Hepatocyte (in vitro differentiated cells): Measurements from ENCODE around the gene MX2. TPM values are rescaled to one million over a fixed set of nuclear protein-coding genes. Genes with fewer than 3 reads are reported as not detected.

Source experiments
- DNase-seq: peaks from one replicate; pipeline ENCODE4 v3.0.0-alpha.2; 2016; ENCODE audit warnings: low spot score
- H2AFZ ChIP-seq: fragments of 200-600 bp; sonication (generic); 2 replicates; pipeline ENCODE4 v1.6.0; 2016; ENCODE audit warnings: antibody characterized with exemption, mild to moderate bottlenecking
- H3K27ac ChIP-seq: fragments of 200-600 bp; sonication (generic); 2 replicates; pipeline ENCODE4 v1.5.1; 2016; ENCODE audit warnings: mild to moderate bottlenecking
- H3K27me3 ChIP-seq: fragments of 200-600 bp; sonication (generic); 2 replicates; pipeline ENCODE4 v1.6.1; 2016
- H3K36me3 ChIP-seq: fragments of 200-600 bp; sonication (generic); replicated peaks from 2 replicates; pipeline ENCODE4 v1.5.1; 2016; ENCODE audit warnings: low read depth; ENCODE audit not compliant: insufficient read depth
- H3K4me1 ChIP-seq: fragments of 200-600 bp; sonication (generic); 2 replicates; pipeline ENCODE4 v1.5.1; 2016; ENCODE audit warnings: mild to moderate bottlenecking, moderate library complexity; ENCODE audit not compliant: insufficient read depth
- H3K4me2 ChIP-seq: fragments of 200-600 bp; sonication (generic); 2 replicates; pipeline ENCODE4 v1.6.0; 2016
- H3K4me3 ChIP-seq: fragments of 200-600 bp; sonication (generic); 2 replicates; pipeline ENCODE4 v1.5.1; 2016; ENCODE audit warnings: mild to moderate bottlenecking
- H3K79me2 ChIP-seq: fragments of 200-600 bp; sonication (generic); 2 replicates; pipeline ENCODE4 v1.6.0; 2017; ENCODE audit warnings: mild to moderate bottlenecking
- H3K9me2 ChIP-seq: fragments of 200-600 bp; sonication (generic); replicated peaks from 2 replicates; pipeline ENCODE4 v1.6.0; 2017; ENCODE audit warnings: mild to moderate bottlenecking; ENCODE audit not compliant: insufficient read depth
- H3K9me3 ChIP-seq: fragments of 200-600 bp; sonication (generic); 2 replicates; pipeline ENCODE4 v1.5.1; 2016; ENCODE audit warnings: low read depth, mild to moderate bottlenecking
- H4K20me1 ChIP-seq: fragments of 200-600 bp; sonication (generic); 2 replicates; pipeline ENCODE4 v1.6.0; 2016; ENCODE audit warnings: mild to moderate bottlenecking; ENCODE audit not compliant: insufficient read depth, poor library complexity, severe bottlenecking
- EZH2 ChIP-seq: fragments of 200-600 bp; sonication (generic); IDR thresholded peaks from 2 replicates; pipeline ENCODE4 v1.6.1; 2016; ENCODE audit warnings: antibody characterized with exemption, mild to moderate bottlenecking, borderline replicate concordance
- EZH2phosphoT487 ChIP-seq: fragments of 200-600 bp; sonication (generic); IDR thresholded peaks from one replicate; pipeline ENCODE4 v1.6.1; 2018; ENCODE audit warnings: antibody characterized with exemption, mild to moderate bottlenecking, low read depth, moderate library complexity; ENCODE audit not compliant: unreplicated experiment, severe bottlenecking
- WGBS: methylation state at CpG from one replicate; pipeline ENCODE4 v1.1.6; 2016; ENCODE audit warnings: low lambda C conversion rate; ENCODE audit errors: missing lambda C conversion rate; 5-methylcytosine and 5-hydroxymethylcytosine counted together
- polyA plus RNA-seq: library from polyadenylated mRNA; unstranded; fragments of >200 nt; fragmentation: Nextera tagmentation; extraction: Ambion mirVana; gene quantifications from 2 replicates; pipeline ENCODE4 v1.2.1, GENCODE V29; 2016
- total RNA-seq: library from RNA; depleted of rRNA; stranded (reverse); fragments of >200 nt; gene quantifications from 2 replicates; pipeline ENCODE4 v1.2.3, GENCODE V29; 2014
- TF ChIP-seq, protein P1 (sequence below): fragments of 200-600 bp; sonication (generic); IDR thresholded peaks from 2 replicates; pipeline ENCODE4 v1.5.1; 2016; ENCODE audit warnings: antibody characterized with exemption, mild to moderate bottlenecking; ENCODE audit not compliant: poor library complexity

Gene MX2
- total and polyA plus RNA-seq, 2 experiments from 2014 or later = 1.1 to 2.6 TPM

DNA sequence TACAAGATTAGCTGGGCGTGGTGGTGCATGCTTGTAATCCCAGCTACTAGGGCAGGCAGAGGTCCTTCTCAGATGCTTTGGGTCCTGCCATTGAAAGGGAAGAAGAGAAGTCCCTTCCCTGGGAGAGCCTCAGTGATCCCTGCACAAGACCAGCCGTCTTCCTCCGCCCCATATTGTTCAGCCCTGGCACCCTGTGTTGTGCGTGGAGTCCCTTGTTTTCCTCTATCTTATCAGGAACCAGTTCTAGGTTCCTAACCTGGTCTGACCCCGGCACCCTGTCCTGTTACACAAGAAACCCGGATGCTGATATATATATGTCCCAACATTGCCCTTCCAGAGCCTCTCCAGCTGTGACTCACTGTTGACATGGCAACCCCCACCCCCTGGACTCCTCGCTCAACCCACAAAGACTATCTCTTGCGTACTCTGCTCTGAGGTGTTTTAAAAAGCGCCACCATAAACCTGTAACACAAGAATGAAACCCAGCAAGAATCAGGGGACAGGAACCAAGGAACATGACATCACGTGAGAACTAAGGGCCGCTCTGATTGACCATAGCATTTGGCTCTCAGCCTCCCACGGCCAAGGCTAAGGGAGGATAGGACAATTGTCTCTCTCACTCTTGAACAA is 4.8 kb downstream of the MX2 start:
- no peak overlapping the region for H2AFZ ChIP-seq
- no peaks in the 10 kb centered on the region for H3K9me3 ChIP-seq
- no peaks in the 10 kb centered on the region for H3K27me3 ChIP-seq
- no peak for TF ChIP-seq EZH2
- no peak for TF ChIP-seq EZH2phosphoT487
- TF ChIP-seq, protein P1, sequence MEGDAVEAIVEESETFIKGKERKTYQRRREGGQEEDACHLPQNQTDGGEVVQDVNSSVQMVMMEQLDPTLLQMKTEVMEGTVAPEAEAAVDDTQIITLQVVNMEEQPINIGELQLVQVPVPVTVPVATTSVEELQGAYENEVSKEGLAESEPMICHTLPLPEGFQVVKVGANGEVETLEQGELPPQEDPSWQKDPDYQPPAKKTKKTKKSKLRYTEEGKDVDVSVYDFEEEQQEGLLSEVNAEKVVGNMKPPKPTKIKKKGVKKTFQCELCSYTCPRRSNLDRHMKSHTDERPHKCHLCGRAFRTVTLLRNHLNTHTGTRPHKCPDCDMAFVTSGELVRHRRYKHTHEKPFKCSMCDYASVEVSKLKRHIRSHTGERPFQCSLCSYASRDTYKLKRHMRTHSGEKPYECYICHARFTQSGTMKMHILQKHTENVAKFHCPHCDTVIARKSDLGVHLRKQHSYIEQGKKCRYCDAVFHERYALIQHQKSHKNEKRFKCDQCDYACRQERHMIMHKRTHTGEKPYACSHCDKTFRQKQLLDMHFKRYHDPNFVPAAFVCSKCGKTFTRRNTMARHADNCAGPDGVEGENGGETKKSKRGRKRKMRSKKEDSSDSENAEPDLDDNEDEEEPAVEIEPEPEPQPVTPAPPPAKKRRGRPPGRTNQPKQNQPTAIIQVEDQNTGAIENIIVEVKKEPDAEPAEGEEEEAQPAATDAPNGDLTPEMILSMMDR = no peak
- no peaks in the 10 kb centered on the region for H4K20me1 ChIP-seq
- WGBS = 51% methylated on average over 12 of the region's 12 CpGs
- peak; percentile 93 for DNase-seq
- H3K4me3 ChIP-seq = no peak overlapping the region
- H3K4me2 ChIP-seq = peak overlapping the region; percentile 38
- H3K4me1 ChIP-seq = peaks cover 24% of the 10 kb centered on the region
- H3K9me2 ChIP-seq = no peaks in the 10 kb centered on the region
- no peaks in the 10 kb centered on the region for H3K79me2 ChIP-seq
- H3K36me3 ChIP-seq = no peaks in the 10 kb centered on the region
- peak overlapping the region; percentile 69 for H3K27ac ChIP-seq

DNA sequence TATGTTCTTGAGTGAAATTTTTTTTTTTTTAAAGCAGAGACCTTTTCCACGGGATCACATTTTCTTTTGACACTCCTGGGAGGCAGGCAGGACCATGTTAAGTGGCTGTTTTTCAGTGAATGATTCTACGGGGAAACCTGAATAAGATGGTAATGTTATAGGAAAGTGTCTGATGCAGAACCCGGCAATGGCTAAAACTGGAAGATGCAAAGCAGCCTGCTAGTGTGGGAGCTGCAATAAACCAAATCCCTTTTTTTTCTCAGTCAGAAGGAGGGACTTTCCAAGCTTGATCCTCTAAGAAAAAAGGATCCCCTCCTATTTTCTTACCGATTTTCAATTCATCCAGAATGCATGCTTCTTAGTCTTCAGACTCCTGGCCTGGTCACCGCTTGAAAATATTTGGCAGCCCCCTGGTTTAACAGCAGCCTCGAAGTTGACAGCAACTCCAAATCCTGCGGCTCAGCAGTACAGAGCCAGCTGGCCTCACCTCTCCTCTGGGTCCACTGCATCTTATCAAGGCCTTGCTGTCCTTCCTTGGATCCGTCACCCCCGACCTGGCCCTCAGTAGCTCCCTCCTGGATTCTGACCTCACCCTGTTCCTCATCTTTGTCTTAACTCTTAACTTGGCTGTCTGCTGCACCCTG is 5.6 kb downstream of the MX2 start:
- Histone ChIP-seq H3K27me3 (no peaks in the 10 kb centered on the region), H3K79me2 (no peaks in the 10 kb centered on the region), H3K4me3 (no peak overlapping the region), H4K20me1 (no peaks in the 10 kb centered on the region), H3K4me1 (peaks cover 23% of the 10 kb centered on the region), H3K4me2 (peak overlapping the region; percentile 38), H2AFZ (no peak overlapping the region), H3K9me3 (no peaks in the 10 kb centered on the region), H3K36me3 (no peaks in the 10 kb centered on the region), H3K27ac (peak overlapping the region; percentile 69), H3K9me2 (no peaks in the 10 kb centered on the region)
- TF ChIP-seq, protein P1 = no peak
- TF ChIP-seq EZH2 (no peak), EZH2phosphoT487 (no peak)
- 72% methylated on average over 9 of the region's 9 CpGs for WGBS
- DNase-seq = no peak

DNA sequence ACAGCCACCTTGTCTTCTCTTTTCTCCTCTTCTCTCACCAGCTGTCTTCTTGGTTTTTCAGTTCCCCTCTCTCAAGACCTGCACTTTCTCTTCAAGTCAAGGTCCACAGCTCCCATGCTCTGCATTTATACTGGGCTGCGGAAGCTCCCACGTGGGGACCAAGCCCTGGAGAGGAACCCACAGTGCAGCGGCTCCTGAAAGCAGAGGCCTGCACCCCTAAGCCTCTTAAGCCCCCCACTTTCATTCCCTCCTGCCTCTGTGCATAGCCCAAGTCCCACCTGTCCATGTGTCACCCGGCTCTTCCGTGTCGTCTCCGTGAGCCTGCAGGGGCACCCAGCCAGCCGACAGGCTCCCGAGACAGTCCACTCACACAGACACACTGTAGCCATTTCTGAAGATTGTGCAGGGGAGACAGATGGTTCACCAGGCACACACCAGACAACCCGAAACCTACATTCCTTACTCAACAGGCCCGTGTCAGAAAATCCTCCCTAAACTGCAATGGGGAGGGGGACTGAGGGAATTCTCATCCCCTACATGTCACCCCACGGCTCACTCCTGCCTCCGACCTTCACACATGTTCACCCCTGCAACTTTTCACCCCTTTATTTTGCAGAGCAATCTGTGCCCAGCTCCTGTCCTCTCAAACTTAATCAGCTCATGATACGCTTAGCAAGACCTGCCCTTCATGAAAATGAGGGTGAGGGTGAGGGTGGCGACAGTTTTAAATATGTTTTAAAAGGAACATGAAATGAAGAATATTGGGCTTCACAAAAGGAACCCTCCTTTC is 6.3 kb downstream of the MX2 start:
- H3K4me2 ChIP-seq = no peak overlapping the region
- H3K27ac ChIP-seq = peak overlapping the region; percentile 69
- TF ChIP-seq, protein P1 = no peak
- no peak for TF ChIP-seq EZH2
- no peak for TF ChIP-seq EZH2phosphoT487
- no peaks in the 10 kb centered on the region for H3K9me3 ChIP-seq
- no peaks in the 10 kb centered on the region for H3K36me3 ChIP-seq
- peaks cover 23% of the 10 kb centered on the region for H3K4me1 ChIP-seq
- no peaks in the 10 kb centered on the region for H3K27me3 ChIP-seq
- 89% methylated on average over 15 of the region's 15 CpGs for WGBS
- no peak for DNase-seq
- H4K20me1 ChIP-seq = no peaks in the 10 kb centered on the region
- H3K9me2 ChIP-seq = no peaks in the 10 kb centered on the region
- no peak overlapping the region for H3K4me3 ChIP-seq
- no peak overlapping the region for H2AFZ ChIP-seq
- H3K79me2 ChIP-seq = no peaks in the 10 kb centered on the region
